Adipocyte (in vitro differentiated cells): ENCODE results near the gene BCAS1.

Experiments
- DNase-seq: peaks from one replicate; pipeline ENCODE4 v3.0.0-alpha.2; 2015; ENCODE audit warnings: low read depth
- H3K27me3 ChIP-seq: replicated peaks from 2 replicates; pipeline ENCODE4 v1.7.0; 2013; ENCODE audit warnings: mild to moderate bottlenecking, low read length, moderate library complexity; ENCODE audit not compliant: control insufficient read depth, insufficient read depth
- H3K36me3 ChIP-seq: 2 replicates; pipeline ENCODE4 v1.7.0; 2013; ENCODE audit warnings: low read length, mild to moderate bottlenecking, moderate library complexity; ENCODE audit not compliant: control insufficient read depth, insufficient read depth, severe bottlenecking
- H3K4me1 ChIP-seq: 2 replicates; pipeline ENCODE4 v1.7.0; 2013; ENCODE audit warnings: mild to moderate bottlenecking, low read length, moderate library complexity; ENCODE audit not compliant: control insufficient read depth, insufficient read depth
- H3K4me3 ChIP-seq: 2 replicates; pipeline ENCODE4 v1.7.0; 2013; ENCODE audit warnings: mild to moderate bottlenecking, low read length, moderate library complexity
- H3K9ac ChIP-seq: 2 replicates; pipeline ENCODE4 v1.7.0; 2013; ENCODE audit warnings: mild to moderate bottlenecking, low read length, moderate library complexity
- H3K9me3 ChIP-seq: 2 replicates; pipeline ENCODE4 v1.7.0; 2013; ENCODE audit warnings: mild to moderate bottlenecking, low read length, moderate library complexity; ENCODE audit not compliant: control insufficient read depth

The BCAS1 gene

GRCh38 chr20:54026295-54027064 is 43.9 kb downstream of the BCAS1 start:
- H3K36me3 ChIP-seq, result no peaks in the 10 kb centered on the region
- no peaks in the 10 kb centered on the region for H3K27me3 ChIP-seq
- H3K9me3 ChIP-seq, result no peaks in the 10 kb centered on the region
- H3K4me1 ChIP-seq, result peaks cover 25% of the 10 kb centered on the region
- DNase-seq, result no peak
- no peak overlapping the region for H3K4me3 ChIP-seq
- no peak overlapping the region for H3K9ac ChIP-seq

GRCh38 chr20:54025251-54025771 is 45.1 kb downstream of the BCAS1 start:
- Histone ChIP-seq H3K9ac (peak overlapping the region; percentile 10), H3K9me3 (no peaks in the 10 kb centered on the region), H3K27me3 (no peaks in the 10 kb centered on the region), H3K4me1 (peaks cover 25% of the 10 kb centered on the region), H3K36me3 (no peaks in the 10 kb centered on the region), H3K4me3 (no peak overlapping the region)
- DNase-seq, result no peak

GRCh38 chr20:54023406-54023805 is 47.0 kb downstream of the BCAS1 start:
- Histone ChIP-seq H3K36me3 (no peaks in the 10 kb centered on the region), H3K27me3 (no peaks in the 10 kb centered on the region), H3K4me3 (no peak overlapping the region), H3K4me1 (peaks cover 13% of the 10 kb centered on the region), H3K9me3 (no peaks in the 10 kb centered on the region), H3K9ac (no peak overlapping the region)
- DNase-seq, result no peak

DNA sequence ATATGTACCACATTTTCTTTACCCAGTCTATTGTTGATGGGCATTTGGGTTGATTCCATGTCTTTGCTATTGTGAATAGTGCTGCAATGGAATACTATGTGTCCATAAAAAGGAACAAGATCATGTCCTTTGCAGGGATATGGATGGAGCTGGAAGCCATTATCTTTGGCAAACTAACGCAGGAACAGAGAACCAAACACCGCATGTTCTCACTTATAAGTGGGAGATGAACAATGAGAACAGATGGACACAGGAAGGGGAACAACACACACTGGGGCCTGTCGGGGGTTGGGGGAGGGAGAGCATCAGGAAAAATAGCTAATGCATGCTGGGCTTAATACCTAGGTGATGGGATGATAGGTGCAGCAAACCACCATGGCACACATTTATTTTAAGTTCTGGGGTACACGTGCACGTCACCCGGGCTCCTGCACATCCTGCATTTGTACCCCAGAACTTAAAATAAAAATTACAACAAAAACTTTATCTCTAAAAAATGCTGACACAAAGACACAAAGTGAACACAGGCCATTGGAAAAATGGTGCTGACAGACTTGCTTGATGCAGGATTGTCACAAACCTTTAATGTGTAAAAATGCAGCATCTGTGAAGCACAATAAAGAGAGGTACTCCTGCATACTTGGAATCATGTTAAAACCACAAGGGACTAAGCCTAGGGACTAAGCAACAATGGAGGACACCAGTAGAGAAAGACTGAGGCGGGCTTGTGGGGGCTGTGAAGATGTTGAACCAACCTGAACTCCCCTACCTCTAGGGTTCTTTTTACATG is 48.8 kb downstream of the BCAS1 start:
- DNase-seq, result no peak
- Histone ChIP-seq H3K9ac (no peak overlapping the region), H3K4me1 (peaks cover 23% of the 10 kb centered on the region), H3K27me3 (no peaks in the 10 kb centered on the region), H3K4me3 (no peak overlapping the region), H3K9me3 (no peaks in the 10 kb centered on the region), H3K36me3 (no peaks in the 10 kb centered on the region)

DNA sequence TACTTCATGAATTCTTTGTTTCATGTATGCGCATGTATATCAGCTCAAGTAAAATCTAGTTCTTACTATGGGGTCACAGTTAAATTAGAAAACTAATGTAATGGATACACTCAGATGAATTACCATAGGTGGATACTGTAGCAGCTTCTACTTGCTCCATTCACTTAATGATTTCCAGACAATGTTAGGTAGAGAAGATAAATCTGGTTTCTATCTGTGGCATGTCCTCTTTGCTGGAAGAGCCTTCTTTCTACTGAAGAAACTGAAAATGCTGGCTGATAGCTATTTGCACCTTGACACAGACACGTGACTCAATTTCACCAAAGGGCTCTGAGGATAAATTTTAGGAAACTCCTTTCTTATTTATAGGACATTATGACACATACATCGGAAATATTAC is 49.5 kb downstream of the BCAS1 start:
- Histone ChIP-seq H3K27me3 (no peaks in the 10 kb centered on the region), H3K4me1 (peaks cover 26% of the 10 kb centered on the region), H3K4me3 (no peak overlapping the region), H3K36me3 (no peaks in the 10 kb centered on the region), H3K9ac (no peak overlapping the region), H3K9me3 (no peaks in the 10 kb centered on the region)
- no peak for DNase-seq

GRCh38 chr20:54020348-54020747 is 50.0 kb downstream of the BCAS1 start:
- Histone ChIP-seq H3K9ac (no peak overlapping the region), H3K36me3 (no peaks in the 10 kb centered on the region), H3K4me1 (peaks cover 25% of the 10 kb centered on the region), H3K4me3 (no peak overlapping the region), H3K9me3 (no peaks in the 10 kb centered on the region), H3K27me3 (no peaks in the 10 kb centered on the region)
- DNase-seq, result no peak

DNA sequence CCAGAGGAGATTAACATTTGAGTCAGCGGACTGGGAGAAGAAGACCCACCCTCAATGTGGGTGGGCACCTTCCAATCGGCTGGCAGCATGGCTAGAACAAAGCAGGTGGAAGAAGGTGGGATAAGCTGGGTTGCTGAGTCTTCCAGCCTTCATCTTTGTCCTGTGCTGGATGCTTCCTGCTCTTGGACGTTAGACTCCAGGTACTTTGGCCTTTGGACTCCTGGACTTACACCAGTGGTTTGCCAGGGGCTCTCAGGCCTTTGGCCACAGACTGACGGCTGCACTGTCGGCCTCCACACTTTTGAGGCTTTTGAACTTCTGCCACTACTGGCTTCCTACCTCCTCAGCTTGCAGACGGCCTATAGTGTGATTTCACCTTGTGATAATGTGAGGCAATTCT is 50.8 kb downstream of the BCAS1 start:
- no peaks in the 10 kb centered on the region for H3K9me3 ChIP-seq

DNA sequence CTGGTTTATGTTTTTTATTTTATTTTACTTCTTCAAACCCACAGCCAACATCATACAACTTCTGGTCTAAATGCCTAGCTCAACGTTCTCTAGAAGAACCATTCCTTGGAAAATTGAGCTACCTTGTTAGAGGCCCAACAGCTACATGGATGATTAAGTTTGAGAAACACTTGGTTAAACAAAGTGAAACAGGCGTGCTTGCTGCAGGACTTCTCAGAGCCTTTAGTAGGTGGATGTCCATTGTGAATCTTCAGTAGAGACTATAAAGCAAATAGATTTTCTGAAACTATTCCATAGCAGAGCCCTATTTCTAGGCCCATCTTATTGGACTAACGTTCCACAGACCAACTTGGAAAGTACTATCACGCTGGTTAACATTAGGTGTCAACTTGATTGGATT is 51.3 kb downstream of the BCAS1 start:
- Histone ChIP-seq H3K36me3 (no peaks in the 10 kb centered on the region), H3K27me3 (no peaks in the 10 kb centered on the region), H3K9me3 (no peaks in the 10 kb centered on the region), H3K4me1 (peaks cover 28% of the 10 kb centered on the region), H3K4me3 (no peak overlapping the region), H3K9ac (no peak overlapping the region)
- no peak for DNase-seq

More for the DNA sequence above, 50.8 kb downstream of the BCAS1 start:
- no peak overlapping the region for H3K4me3 ChIP-seq
- DNase-seq, result no peak
- H3K27me3 ChIP-seq, result no peaks in the 10 kb centered on the region
- H3K4me1 ChIP-seq, result peaks cover 23% of the 10 kb centered on the region
- no peak overlapping the region for H3K9ac ChIP-seq
- H3K36me3 ChIP-seq, result no peaks in the 10 kb centered on the region

- Histone ChIP-seq H3K9me3 (no peaks in the 10 kb centered on the region), H3K4me3 (peak overlapping the region; percentile 9), H3K9ac (no peak overlapping the region), H3K4me1 (peaks cover 29% of the 10 kb centered on the region), H3K27me3 (no peaks in the 10 kb centered on the region), H3K36me3 (no peaks in the 10 kb centered on the region)
- DNase-seq, result no peak
Observed at GRCh38 chr20:54017846-54018245, 52.5 kb downstream of the BCAS1 start.

- no peaks in the 10 kb centered on the region for H3K27me3 ChIP-seq
- no peak for DNase-seq
- no peak overlapping the region for H3K9ac ChIP-seq
- H3K4me1 ChIP-seq, result peaks cover 29% of the 10 kb centered on the region
- H3K9me3 ChIP-seq, result no peaks in the 10 kb centered on the region
- H3K36me3 ChIP-seq, result no peaks in the 10 kb centered on the region
- no peak overlapping the region for H3K4me3 ChIP-seq
Observed at GRCh38 chr20:54015496-54015895, 54.9 kb downstream of the BCAS1 start.

GRCh38 chr20:54014293-54014926 is 56.0 kb downstream of the BCAS1 start:
- no peak for DNase-seq
- H3K9me3 ChIP-seq, result no peaks in the 10 kb centered on the region
- peaks cover 29% of the 10 kb centered on the region for H3K4me1 ChIP-seq
- H3K36me3 ChIP-seq, result no peaks in the 10 kb centered on the region
- H3K4me3 ChIP-seq, result peak overlapping the region; percentile 67
- no peaks in the 10 kb centered on the region for H3K27me3 ChIP-seq
- H3K9ac ChIP-seq, result no peak overlapping the region
